ENCODE results near the gene SPTBN4. TPM values are rescaled to one million over a fixed set of nuclear protein-coding genes. Genes with fewer than 3 reads are reported as not detected.
"Not testable (repeated sequence)": the region's sequence is repeated elsewhere in the genome, so short reads cannot be mapped to it uniquely, and the experiment has no call there.

Gene SPTBN4
- total RNA-seq, 1 donor from 2014 or later: 27.5 TPM

DNA sequence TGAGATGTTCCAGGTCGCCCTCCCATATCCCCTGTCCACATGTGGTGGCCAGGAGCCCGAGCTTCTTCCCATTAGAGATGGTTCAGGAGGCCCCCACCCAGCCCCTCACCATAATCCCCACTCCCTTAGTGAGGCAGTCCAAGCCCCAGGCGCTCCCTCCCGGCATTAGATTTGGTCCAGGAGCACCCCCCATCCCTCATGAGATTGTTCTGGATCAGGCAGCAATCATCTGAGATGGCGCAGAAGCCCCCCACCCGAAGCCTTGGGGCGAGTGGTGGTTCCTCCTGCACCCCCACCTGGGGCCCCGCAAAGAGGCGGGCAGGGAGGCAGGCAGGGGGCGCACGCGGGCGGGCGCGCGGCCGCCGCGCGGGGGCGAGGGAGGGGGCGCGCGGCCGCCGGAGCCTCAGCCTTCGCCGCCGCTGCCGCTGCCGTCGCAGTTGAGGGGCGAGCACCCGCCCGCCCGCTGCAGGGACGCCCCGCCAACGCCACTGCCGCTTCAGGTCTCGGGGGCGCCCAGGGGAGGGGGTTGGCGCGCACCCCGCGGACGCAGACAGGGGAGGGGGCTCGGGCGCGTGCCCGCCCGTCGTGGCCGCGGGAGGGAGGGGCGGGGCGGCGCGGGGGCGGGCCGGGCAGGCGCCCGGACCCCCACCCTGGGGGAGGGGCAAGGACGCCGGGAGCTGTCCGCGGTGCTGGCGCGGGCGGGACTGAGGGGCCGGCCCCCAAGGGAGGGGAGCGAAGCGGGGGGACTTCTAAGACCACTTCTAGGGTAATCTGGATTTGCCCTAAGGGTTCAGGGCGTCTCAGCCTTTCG is 63.5 kb downstream of the SPTBN4 start:
- no peak for DNase-seq

DNA sequence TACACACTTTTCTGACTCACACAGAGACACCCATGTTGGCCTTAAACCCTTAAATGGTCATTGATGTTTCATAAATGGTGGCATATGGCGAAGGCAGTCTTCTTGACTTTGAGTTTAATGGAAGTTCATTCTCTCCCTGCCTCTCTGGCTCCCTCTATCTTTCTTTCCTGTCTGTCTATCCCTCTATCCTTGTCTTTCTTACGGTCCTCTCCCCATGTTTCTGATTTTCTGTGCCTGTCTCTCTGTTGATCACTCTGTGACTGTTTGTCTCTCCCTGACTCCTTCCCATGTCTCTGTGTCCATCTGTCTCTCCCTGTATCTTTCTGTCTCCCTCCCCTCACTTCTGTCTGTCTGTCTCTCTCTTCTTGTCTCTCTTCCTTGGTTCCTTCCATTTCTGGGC is 66.7 kb downstream of the SPTBN4 start:
- DNase-seq: no peak

DNA sequence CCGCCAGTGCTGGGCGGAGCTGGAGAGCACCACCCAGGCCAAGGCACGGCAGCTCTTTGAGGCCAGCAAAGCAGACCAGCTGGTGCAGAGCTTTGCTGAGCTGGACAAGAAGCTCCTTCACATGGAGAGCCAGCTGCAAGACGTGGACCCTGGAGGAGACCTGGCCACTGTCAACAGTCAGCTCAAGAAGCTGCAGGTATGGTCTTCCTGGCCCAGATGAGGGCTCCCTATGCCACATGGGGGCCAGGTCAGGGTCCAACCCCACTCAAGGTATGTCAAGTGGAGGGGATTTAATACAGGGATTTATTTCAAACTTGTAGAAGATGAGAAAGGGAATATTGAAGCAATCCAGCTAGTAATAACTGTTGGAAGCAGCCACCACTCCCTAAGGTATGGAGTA is 67.3 kb downstream of the SPTBN4 start:
- DNase-seq: no peak

DNA sequence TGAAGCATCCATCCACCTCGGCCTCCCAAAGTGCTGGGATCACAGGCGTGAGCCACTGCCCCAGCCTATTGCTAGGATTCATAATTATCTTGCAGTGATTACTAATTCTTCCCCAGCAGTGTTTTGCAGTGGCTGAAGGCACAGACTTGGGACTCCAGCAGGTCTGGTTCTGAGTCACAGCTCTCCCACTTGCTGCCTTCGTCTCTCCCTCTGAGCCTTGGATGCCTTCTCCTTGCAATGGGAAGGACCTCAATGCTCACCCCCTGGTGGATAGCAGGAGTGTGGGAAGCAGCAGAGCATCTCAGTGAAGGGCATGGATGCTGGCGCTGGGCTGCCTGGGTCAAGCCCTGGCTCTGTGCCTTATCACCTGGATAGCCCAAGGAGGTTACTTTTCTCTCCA is 72.3 kb downstream of the SPTBN4 start:
- no peak for DNase-seq

DNA sequence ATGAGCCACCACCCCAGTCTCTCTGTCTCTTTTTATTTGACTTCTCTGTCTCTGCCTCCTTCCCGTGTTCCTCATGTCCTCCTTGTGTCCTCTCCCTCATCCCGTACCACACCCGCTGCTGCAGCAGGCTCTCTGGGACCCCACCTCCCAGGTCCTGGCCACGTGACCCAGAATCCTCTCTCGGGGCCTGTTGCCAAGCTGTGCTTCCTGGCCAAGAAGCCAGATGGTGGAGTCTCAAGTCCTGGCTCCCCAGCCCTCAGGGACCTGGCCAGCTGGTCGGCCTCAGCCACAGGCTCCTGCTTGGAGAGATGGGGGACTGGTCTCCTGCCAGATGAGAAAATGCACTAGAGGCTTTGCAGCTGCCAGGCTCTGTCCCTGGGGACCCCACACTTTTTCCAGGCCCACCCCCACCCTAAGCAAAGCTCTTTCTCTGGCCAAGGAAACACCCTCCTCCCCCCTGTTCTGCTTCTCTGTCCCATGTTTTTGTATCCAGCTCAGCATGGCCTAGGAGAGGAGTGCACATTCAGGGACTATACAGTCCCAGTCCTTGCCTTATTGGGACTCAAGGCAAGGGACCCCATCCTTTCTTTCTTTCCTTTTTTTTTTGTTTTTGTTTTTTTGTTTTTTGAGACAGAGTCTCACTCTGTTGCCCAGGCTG is 75.5 kb downstream of the SPTBN4 start:
- DNase-seq: no peak

DNA sequence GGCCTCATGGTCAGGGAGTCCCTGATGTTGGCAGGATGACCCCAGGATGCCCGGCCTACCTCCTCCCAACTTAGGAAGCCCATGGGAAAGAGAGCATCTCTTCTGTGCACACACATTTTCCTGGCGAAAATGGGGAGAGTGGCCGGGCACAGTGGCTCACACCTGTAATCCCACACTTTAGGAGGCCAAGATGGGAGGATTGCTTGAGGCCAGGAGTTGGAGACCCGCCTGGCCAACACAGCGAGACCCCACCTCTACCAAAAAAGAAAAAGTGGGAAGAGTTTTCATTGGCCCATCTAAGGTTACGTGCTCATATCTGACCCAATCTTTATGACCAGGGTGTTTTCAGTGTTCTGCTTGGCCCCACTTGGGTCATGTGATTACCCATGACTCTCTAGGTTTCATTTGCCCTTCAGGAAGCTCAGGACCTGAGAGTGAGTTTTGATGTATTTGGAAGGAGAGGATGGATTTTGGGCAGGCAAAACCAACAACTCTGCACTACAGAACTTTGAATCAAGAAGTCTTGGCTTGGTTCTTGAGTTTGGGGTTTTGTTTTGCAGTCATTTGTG is 76.3 kb downstream of the SPTBN4 start:
- no peak for DNase-seq

DNA sequence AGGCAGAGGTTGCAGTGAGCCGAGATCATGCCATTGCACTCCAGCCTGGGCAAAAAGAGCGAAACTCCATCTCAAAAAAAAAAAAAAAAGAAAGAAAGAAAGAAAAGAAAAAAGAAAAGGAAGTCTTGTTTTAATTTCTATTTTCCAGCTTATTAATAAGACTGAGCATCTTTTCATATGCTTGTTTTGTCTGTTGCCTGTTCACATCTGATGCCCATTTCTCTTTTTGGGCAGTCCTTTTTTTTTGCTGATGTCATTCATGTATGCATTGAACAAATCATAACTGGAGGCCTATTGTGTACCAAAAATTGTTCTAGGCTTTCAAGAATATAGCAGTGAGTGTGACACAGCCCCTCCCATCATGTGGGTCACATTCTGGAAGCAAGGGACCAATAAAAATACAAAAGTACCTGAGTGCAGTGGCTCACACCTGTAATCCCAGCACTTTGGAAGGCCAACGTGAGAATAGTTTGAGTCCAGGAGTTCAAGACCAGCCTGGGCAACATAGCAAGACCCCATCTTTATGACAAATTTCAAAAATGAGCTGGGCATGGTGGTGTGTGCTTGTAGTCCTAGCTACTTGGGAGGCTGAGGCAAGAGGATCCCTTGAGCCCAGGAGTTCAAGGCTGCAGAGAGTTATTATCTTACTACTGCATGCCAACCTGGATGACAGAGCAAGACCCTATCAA is 79.5 kb downstream of the SPTBN4 start:
- not testable (repeated sequence) for DNase-seq

DNA sequence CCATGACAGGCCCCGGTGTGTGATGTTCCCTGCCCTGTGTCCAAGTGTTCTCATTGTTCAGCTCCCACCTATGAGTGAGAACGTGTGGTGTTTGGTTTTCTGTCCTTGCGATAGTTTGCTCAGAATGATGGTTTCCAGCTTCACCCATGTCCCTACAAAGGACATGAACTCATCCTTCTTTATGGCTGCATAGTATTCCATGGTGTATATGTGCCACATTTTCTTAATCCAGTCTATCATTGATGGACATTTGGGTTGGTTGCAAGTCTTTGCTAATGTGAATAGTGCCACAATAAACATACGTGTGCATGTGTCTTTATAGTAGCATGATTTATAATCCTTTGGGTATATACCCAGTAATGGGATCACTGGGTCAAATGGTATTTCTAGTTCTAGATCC is 80.4 kb downstream of the SPTBN4 start:
- DNase-seq: not testable (repeated sequence)

DNA sequence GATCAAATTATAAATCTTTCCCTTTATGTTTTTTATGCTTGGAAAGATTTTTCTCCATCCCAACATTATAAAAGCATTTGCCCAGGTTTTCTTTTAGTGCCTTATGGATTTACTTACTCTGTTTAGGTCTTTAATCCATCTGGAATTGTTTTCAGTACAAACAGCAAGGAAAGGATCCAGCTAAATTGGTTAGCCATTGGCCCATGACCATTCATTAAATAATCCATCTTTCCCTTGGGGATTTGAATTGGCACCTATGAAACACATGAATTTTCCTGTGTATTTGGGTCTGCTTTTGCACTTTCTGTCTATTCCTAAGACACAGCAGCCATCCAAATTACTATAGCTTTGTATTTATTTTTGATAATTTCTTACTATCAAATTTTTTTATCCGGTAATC is 81.0 kb downstream of the SPTBN4 start:
- DNase-seq: no peak

DNA sequence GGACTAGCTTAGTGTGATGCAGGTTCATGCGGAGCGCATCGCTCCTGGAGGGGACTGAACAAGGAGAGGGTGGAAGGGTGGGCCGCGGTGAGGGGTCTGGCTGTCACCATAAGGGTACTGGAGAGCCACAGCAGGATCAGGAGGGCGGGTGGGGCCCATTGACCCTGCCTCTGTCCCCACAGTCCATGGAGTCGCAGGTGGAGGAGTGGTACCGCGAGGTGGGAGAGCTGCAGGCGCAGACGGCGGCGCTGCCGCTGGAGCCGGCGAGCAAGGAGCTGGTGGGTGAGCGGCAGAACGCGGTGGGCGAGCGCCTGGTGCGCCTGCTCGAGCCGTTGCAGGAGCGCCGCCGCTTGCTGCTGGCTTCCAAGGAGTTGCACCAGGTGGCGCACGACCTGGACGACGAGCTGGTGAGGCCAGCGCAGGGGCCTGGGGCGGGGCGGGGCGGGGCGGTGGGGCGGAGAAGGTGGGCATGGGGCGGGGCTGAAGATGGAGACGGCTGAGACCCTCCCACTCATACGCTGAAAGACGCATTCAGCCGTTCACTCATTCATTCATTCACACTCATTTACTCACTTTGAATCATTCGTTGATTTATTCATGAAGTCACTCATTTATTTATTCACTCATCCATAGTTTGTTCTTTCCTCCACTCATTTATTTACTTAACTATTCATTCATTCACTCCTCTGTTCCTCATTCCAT is 82.4 kb downstream of the SPTBN4 start:
- no peak for DNase-seq

DNA sequence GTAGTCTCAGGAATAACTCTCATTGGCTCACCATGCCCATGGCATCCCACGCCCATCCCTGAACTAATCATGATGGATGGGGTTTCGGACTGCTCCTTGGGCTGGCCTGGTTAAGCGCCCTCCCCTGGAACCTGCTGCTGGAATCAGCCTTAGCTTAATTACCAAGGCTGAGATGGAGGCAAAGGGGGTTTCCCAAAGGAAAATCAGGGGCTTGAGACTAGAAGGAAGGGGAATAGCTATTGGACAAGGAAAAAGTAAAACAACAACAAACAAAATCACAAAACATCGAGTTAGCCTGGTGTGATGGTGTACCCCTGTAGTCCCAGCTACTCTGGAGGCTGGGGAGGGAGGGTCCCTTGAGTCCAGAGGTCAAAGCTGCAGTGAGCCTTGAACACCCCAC is 84.2 kb downstream of the SPTBN4 start:
- no peak for DNase-seq

DNA sequence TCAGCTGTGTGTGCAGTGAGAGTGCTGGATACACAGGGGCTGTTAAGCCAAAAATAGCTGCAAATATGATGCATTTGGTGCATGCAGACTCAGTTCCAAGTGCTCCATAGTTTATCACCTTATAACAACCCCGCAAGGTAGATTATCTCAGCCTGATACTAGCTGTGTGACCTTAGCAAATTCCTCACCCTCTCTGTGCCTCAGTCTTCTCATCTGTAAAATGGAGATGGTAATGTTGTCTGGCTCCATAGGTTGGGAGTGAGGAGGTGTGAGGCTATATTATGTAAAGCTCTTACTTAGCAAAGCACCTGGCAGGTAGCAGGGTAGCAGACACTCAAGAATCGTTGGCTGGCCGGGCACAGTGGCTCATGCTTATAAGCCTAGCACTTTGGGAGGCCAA is 86.0 kb downstream of the SPTBN4 start:
- no peak for DNase-seq

DNA sequence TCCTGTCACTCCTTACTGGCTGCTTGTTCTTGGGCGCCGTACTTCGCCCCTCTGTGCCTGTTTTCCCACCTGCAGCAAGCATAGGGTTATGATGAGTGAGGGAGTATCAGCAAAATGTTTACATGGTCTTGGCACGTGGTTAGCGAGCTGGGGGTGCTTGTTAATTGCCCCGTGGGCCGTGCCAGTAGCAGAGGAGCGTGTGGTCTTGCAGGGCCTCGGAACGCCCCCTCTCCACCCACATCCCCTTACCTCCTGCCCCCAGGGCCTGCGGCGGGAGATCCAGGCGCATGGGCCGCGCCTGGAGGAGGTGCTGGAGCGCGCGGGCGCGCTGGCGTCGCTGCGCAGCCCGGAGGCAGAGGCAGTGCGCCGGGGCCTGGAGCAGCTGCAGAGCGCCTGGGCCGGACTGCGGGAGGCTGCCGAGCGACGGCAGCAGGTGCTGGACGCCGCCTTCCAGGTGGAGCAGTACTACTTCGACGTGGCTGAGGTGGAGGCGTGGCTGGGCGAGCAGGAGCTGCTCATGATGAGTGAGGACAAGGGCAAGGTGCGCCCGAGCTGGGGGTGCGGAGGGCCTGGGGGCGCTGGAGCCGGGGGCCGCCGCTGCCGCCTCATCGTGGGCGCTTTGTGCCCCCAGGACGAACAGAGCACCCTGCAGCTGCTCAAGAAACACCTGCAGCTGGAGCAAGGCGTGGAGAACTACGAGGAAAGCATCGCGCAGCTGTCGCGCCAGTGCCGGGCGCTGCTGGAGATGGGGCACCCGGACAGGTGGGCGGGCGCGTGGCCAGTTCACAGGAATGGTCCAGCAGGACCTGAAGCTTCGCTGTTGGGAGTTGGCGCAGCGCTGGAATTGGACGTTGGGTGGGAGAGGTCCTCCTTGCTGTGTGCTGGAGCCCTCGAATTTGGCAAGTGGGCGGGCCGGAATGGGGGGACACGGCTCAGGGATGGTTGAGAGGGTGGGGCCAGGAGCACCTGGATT is 87.4 kb downstream of the SPTBN4 start:
- DNase-seq: no peak

DNA sequence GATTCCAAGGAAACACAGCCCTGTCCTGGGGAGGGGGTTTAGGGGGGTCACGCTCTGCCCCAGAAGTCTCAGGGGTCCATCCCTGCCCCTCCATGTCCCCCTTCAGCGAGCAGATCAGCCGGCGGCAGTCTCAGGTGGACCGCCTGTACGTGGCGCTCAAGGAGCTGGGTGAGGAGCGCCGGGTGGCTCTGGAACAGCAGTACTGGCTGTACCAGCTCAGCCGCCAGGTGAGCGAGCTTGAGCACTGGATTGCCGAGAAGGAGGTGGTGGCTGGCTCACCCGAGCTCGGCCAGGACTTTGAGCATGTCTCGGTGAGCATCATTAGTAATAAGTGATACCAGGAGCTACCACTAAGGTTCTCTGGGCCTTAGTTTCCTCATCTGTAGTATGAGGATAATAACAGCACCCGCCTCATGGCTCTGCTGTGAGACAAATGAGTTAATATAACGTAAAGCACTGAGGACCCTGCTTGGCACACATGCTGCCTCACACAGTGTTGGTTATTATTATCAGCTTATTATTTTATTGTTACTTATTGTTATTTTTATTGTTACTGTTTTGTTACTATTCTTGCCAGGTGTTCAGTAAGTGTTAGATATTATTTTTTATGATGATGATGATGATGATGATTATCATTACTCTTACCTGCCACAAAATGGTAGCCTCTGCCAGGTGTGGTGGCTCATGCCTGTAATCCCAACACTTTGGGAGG is 89.3 kb downstream of the SPTBN4 start:
- DNase-seq: no peak

DNA sequence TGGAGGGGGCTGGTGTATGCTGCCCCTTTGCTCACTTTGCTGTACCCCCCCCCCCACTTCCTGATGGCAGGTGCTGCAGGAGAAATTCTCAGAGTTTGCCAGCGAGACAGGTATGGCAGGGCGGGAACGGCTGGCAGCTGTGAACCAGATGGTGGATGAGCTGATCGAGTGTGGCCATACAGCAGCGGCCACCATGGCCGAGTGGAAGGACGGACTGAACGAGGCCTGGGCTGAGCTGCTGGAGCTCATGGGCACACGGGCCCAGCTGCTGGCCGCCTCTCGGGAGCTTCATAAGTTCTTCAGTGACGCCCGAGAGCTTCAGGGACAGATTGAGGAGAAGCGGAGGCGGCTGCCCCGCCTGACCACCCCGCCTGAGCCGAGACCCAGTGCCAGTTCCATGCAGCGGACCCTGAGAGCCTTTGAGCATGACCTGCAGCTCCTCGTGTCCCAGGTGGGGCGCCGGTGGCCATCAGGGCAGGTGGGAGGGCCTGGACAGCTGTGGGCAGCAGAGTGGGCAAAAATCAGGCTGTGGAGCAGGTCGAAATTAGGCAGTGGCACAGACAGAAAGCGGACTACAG is 90.2 kb downstream of the SPTBN4 start:
- no peak for DNase-seq

DNA sequence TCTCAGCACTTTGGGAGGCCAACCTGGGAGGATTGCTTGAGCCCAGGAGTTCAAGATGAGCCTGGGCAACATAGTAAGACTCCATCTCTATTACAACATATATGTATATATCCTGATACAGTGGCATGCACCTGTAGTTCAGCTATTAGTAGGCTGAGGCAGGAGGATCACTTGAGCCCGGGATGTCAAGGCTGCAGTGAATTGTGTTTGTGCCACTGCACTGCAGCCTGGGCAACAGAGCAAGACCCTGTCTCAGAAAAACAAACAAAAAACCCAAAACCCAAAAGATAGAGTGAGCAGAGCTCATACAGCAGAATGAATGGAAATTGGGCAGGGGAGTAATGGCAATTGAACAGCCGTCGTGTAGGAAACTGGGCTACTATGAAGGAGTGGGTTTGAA is 92.6 kb downstream of the SPTBN4 start:
- no peak for DNase-seq

DNA sequence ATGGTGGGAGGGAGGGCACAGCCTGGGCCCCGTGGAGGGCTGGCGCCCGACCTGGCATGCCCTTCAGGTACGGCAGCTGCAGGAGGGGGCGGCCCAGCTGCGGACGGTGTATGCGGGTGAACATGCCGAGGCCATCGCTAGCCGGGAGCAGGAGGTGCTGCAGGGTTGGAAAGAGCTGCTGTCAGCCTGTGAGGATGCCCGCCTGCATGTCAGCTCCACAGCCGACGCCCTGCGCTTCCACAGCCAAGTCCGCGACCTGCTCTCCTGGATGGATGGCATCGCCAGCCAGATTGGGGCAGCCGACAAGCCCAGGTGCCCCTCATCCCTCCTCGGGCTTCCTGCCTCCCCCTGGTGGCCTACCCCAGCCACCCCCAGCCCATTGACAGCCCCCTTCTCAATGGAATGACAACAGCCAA is 93.3 kb downstream of the SPTBN4 start:
- no peak for DNase-seq

DNA sequence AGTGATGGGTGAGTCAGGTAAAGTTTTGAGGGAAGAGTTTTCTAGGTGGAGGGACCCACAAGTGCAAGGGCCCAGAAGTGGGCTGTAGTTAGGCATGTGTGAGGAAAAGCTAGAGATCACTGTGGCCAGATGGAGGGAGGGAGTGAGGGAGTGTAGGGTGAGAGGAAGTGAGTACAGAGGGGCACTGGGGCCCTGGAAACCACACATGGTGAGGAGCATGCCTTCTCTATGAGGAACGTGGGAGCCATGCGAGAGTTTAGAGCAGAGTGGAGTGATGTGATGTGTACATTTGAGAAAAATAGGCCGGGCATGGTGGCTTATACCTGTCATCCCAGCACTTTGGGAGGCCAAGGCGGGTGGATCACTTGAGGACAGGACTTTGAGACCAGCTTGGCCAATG is 95.1 kb downstream of the SPTBN4 start:
- no peak for DNase-seq

DNA sequence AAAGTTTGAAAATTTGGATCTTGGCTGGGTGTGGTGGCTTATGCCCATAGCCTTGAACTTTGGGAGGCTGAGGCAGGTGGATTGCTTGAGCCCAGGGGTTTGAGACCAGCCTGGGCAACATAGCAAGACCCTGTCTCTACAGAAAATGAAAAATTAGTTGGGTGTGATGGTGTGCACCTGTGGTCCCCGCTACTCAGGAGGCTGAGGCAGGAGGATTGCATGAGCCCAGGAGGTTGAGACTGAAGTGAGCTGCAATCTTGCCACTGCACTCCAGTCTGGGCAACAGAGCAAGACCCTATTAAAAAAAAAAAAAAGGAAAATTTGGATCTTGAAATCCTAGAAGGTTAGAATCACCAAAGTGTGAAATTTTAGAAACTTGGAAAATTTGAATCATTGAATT is 97.7 kb downstream of the SPTBN4 start:
- not testable (repeated sequence) for DNase-seq

DNA sequence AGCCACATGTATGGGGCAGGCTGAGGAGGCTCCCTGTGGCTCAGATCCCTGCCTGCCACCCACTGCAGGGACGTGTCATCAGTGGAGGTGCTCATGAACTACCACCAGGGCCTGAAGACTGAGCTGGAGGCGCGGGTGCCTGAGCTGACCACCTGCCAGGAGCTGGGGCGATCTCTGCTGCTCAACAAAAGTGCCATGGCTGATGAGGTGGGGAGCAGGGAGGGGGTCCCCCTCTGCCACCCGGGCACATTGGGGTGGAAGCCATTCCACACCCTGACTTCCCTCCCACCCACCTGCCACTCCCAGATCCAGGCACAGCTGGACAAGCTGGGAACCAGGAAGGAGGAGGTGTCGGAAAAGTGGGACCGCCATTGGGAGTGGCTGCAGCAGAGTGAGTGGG is 98.6 kb downstream of the SPTBN4 start:
- no peak for DNase-seq

All from occipital lobe (tissue), 2 donors.